Neuronal stem cell (in vitro differentiated cells): ENCODE measurements around the gene SLC34A3.

Experiments
- DNase-seq: peaks from one replicate; pipeline ENCODE4 v3.0.0-alpha.2; 2013; ENCODE audit warnings: low spot score
- H2AFZ ChIP-seq: one replicate; pipeline ENCODE4 v1.6.1; 2013; ENCODE audit warnings: mild to moderate bottlenecking, low read length, inconsistent platforms
- H2AK5ac ChIP-seq: 2 replicates; pipeline ENCODE4 v1.6.1; 2013; ENCODE audit warnings: low read depth, mild to moderate bottlenecking, inconsistent platforms, low read length, moderate library complexity, mixed read lengths
- H2BK120ac ChIP-seq: 2 replicates; pipeline ENCODE4 v1.6.1; 2013; ENCODE audit warnings: low read depth, mild to moderate bottlenecking, inconsistent platforms, low read length, moderate library complexity, mixed read lengths
- H2BK12ac ChIP-seq: one replicate; pipeline ENCODE4 v1.6.1; 2013; ENCODE audit warnings: low read length, inconsistent platforms
- H2BK15ac ChIP-seq: 2 replicates; pipeline ENCODE4 v1.6.1; 2013; ENCODE audit warnings: mild to moderate bottlenecking, low read length, inconsistent platforms, mixed read lengths
- H2BK5ac ChIP-seq: one replicate; pipeline ENCODE4 v1.6.1; 2013; ENCODE audit warnings: inconsistent platforms, mild to moderate bottlenecking, low read length, moderate library complexity
- H3K14ac ChIP-seq: one replicate; pipeline ENCODE4 v1.6.1; 2013; ENCODE audit warnings: low read length, inconsistent platforms
- H3K18ac ChIP-seq: 2 replicates; pipeline ENCODE4 v1.6.1; 2013; ENCODE audit warnings: low read length, inconsistent platforms
- H3K23ac ChIP-seq: 2 replicates; pipeline ENCODE4 v1.6.1; 2013; ENCODE audit warnings: low read depth, mild to moderate bottlenecking, mixed read lengths, low read length, inconsistent platforms; ENCODE audit not compliant: poor library complexity
- H3K27ac ChIP-seq: replicated peaks from 3 replicates; pipeline ENCODE4 v1.5.1; 2013; ENCODE audit warnings: low read length, inconsistent platforms
- H3K27me3 ChIP-seq, 3 experiments: 2 replicates each; pipeline ENCODE4 v1.6.1; 2013; ENCODE audit warnings: low read length in 3 of 3, mild to moderate bottlenecking in 2 of 3, inconsistent platforms in 1 of 3, low read depth in 1 of 3, mixed read lengths in 1 of 3, moderate library complexity in 1 of 3; ENCODE audit not compliant: control insufficient read depth in 3 of 3, insufficient read depth in 3 of 3
- H3K36me3 ChIP-seq, 2 donors: replicated peaks in 1 of 2; 2 replicates each; pipeline ENCODE4 v1.6.1; 2013; ENCODE audit warnings: low read length in 2 of 2; ENCODE audit not compliant: control insufficient read depth in 2 of 2, insufficient read depth in 2 of 2
- H3K4ac ChIP-seq: 2 replicates; pipeline ENCODE4 v1.6.1; 2013; ENCODE audit warnings: inconsistent platforms, mild to moderate bottlenecking, low read length, moderate library complexity
- H3K4me1 ChIP-seq, 2 donors: 1 replicate in 1 of 2; 2 replicates in 1 of 2; pipeline ENCODE4 v1.6.1; 2013; ENCODE audit warnings: low read length in 2 of 2, low read depth in 1 of 2; ENCODE audit not compliant: control insufficient read depth in 2 of 2, insufficient read depth in 1 of 2
- H3K4me2 ChIP-seq: one replicate; pipeline ENCODE4 v1.6.1; 2013; ENCODE audit warnings: mild to moderate bottlenecking, low read length, inconsistent platforms; ENCODE audit not compliant: insufficient read depth, poor library complexity, severe bottlenecking
- H3K4me3 ChIP-seq, 2 donors: 2 replicates each; pipeline ENCODE4 v1.5.1; 2013; ENCODE audit warnings: low read length in 2 of 2, mild to moderate bottlenecking in 2 of 2, inconsistent platforms in 1 of 2, moderate library complexity in 1 of 2
- H3K79me1 ChIP-seq: one replicate; pipeline ENCODE4 v1.6.1; 2013; ENCODE audit warnings: low read depth, mild to moderate bottlenecking, inconsistent platforms, low read length, moderate library complexity
- H3K9ac ChIP-seq: one replicate; pipeline ENCODE4 v1.6.1; 2013; ENCODE audit warnings: mild to moderate bottlenecking, low read depth, low read length, inconsistent platforms; ENCODE audit not compliant: poor library complexity
- H3K9me3 ChIP-seq, 2 donors: replicated peaks in 1 of 2; 2 replicates each; pipeline versions ENCODE3 to v1.6.1; 2013; ENCODE audit warnings: low read length in 2 of 2, mild to moderate bottlenecking in 2 of 2, inconsistent platforms in 1 of 2, low read depth in 1 of 2, mixed read lengths in 1 of 2, moderate library complexity in 1 of 2; ENCODE audit not compliant: control insufficient read depth in 2 of 2, insufficient read depth in 1 of 2
- H4K8ac ChIP-seq: one replicate; pipeline ENCODE4 v1.6.1; 2013; ENCODE audit warnings: low read depth, mild to moderate bottlenecking, inconsistent platforms, low read length, moderate library complexity
- H4K91ac ChIP-seq: one replicate; pipeline ENCODE4 v1.6.1; 2013; ENCODE audit warnings: low read length, low read depth, mild to moderate bottlenecking, inconsistent platforms; ENCODE audit not compliant: poor library complexity
- WGBS, 2 donors: extraction: QIAGEN DNeasy Blood & Tissue Kit; methylation state at CpG; one replicate each; pipeline ENCODE4 v1.1.7; 2013; ENCODE audit warnings: missing lambda C conversion rate in 2 of 2, mixed read lengths in 1 of 2; ENCODE audit not compliant: insufficient read length in 2 of 2, insufficient replicate concordance in 1 of 2; ENCODE audit errors: extremely low coverage in 2 of 2; 5-methylcytosine and 5-hydroxymethylcytosine counted together

The SLC34A3 gene

GRCh38 chr9:137234055-137234697, 3.5 kb downstream of the SLC34A3 start:
- H3K23ac ChIP-seq = peak overlapping the region; percentile 73
- no peak for DNase-seq
- peaks cover 15% of the 10 kb centered on the region in 2 donors for H3K4me1 ChIP-seq
- peak overlapping the region; percentile 71 for H3K18ac ChIP-seq
- peak overlapping the region; percentile 70 for H2AK5ac ChIP-seq
- no peak overlapping the region for H4K8ac ChIP-seq
- H3K36me3 ChIP-seq = peaks cover 0 to 5% of the 10 kb centered on the region in 2 donors
- no peak overlapping the region for H3K4me3 ChIP-seq
- H2BK120ac ChIP-seq = peak overlapping the region; percentile 81
- no peak overlapping the region for H2AFZ ChIP-seq
- H3K4me2 ChIP-seq = no peak overlapping the region
- H3K4ac ChIP-seq = peak overlapping the region; percentile 37
- H3K79me1 ChIP-seq = peaks cover 12% of the 10 kb centered on the region
- peaks cover 0 to 7% (median 0%) of the 10 kb centered on the region in 3 experiments for H3K27me3 ChIP-seq
- no peaks in the 10 kb centered on the region for H3K9me3 ChIP-seq
- H3K27ac ChIP-seq = no peak overlapping the region
- H2BK5ac ChIP-seq = peak overlapping the region; percentile 13
- no peak overlapping the region for H4K91ac ChIP-seq
- peak overlapping the region; percentile 56 for H3K14ac ChIP-seq
- H2BK15ac ChIP-seq = no peak overlapping the region
- peak overlapping the region; percentile 73 for H2BK12ac ChIP-seq
- no CpG with 5 or more reads among the region's 40 CpGs for WGBS, 2 donors
- peak overlapping the region; percentile 70 for H3K9ac ChIP-seq

- H4K8ac ChIP-seq = peak overlapping the region; percentile 65
- H3K79me1 ChIP-seq = peaks cover 12% of the 10 kb centered on the region
- H3K4me3 ChIP-seq = no peak overlapping the region
- H3K36me3 ChIP-seq = peaks cover 0 to 5% of the 10 kb centered on the region in 2 donors
- H3K23ac ChIP-seq = peak overlapping the region; percentile 73
- H3K4me2 ChIP-seq = no peak overlapping the region
- H2AK5ac ChIP-seq = peak overlapping the region; percentile 99
- peaks cover 0 to 5% (median 0%) of the 10 kb centered on the region in 3 experiments for H3K27me3 ChIP-seq
- peak overlapping the region; percentile 71 for H3K14ac ChIP-seq
- peak overlapping the region; percentile 28 for H3K18ac ChIP-seq
- H2BK12ac ChIP-seq = no peak overlapping the region
- H3K9ac ChIP-seq = peak overlapping the region; percentile 70
- H3K9me3 ChIP-seq = no peaks in the 10 kb centered on the region
- H3K27ac ChIP-seq = no peak overlapping the region
- H2BK5ac ChIP-seq = peak overlapping the region; percentile 53
- WGBS, 2 donors = no CpG with 5 or more reads among the region's 18 CpGs
- no peak for DNase-seq
- H3K4me1 ChIP-seq = peaks cover 15% of the 10 kb centered on the region in 2 donors
- no peak overlapping the region for H4K91ac ChIP-seq
- no peak overlapping the region for H2BK15ac ChIP-seq
- H2BK120ac ChIP-seq = no peak overlapping the region
- no peak overlapping the region for H2AFZ ChIP-seq
- peak overlapping the region; percentile 26 for H3K4ac ChIP-seq
Measured at GRCh38 chr9:137234758-137235423, 4.2 kb downstream of the SLC34A3 start.

- peak overlapping the region; percentile 37 for H3K4ac ChIP-seq
- H2BK120ac ChIP-seq = no peak overlapping the region
- H3K23ac ChIP-seq = peak overlapping the region; percentile 89
- peaks cover 0 to 5% (median 0%) of the 10 kb centered on the region in 3 experiments for H3K27me3 ChIP-seq
- peak overlapping the region; percentile 65 for H4K8ac ChIP-seq
- no peak overlapping the region for H3K14ac ChIP-seq
- H2BK5ac ChIP-seq = peak overlapping the region; percentile 53
- no peak overlapping the region for H2AFZ ChIP-seq
- no peak overlapping the region for H2BK15ac ChIP-seq
- H2BK12ac ChIP-seq = peak overlapping the region; percentile 58
- peak overlapping the region; percentile 99 for H2AK5ac ChIP-seq
- no peak overlapping the region for H4K91ac ChIP-seq
- no peaks in the 10 kb centered on the region for H3K9me3 ChIP-seq
- H3K27ac ChIP-seq = no peak overlapping the region
- H3K9ac ChIP-seq = peak overlapping the region; percentile 70
- no CpG with 5 or more reads among the region's 35 CpGs for WGBS, 2 donors
- H3K36me3 ChIP-seq = peaks cover 0 to 5% of the 10 kb centered on the region in 2 donors
- H3K18ac ChIP-seq = peak overlapping the region; percentile 85
- H3K4me3 ChIP-seq = no peak overlapping the region
- H3K79me1 ChIP-seq = peaks cover 12% of the 10 kb centered on the region
- DNase-seq = no peak
- H3K4me1 ChIP-seq = peaks cover 15% of the 10 kb centered on the region in 2 donors
- H3K4me2 ChIP-seq = peak overlapping the region; percentile 0
Measured at GRCh38 chr9:137235424-137236237, 4.9 kb downstream of the SLC34A3 start.
